Muscle layer of duodenum (tissue), 2 donors: ENCODE data around the gene B3GALT5.

Source experiments
- H3K27ac ChIP-seq: one replicate; pipeline ENCODE4 v1.7.0; 2013; ENCODE audit warnings: mild to moderate bottlenecking, low read length
- H3K27me3 ChIP-seq: one replicate; pipeline ENCODE4 v1.7.0; 2013; ENCODE audit warnings: low read depth, mild to moderate bottlenecking, control low read depth, low read length
- H3K36me3 ChIP-seq, 2 donors: one replicate each; pipeline ENCODE4 v1.7.0; 2013; ENCODE audit warnings: low read length in 2 of 2, control low read depth in 1 of 2, mild to moderate bottlenecking in 1 of 2; ENCODE audit not compliant: insufficient read depth in 2 of 2, control insufficient read depth in 1 of 2
- H3K4me1 ChIP-seq, 2 donors: one replicate each; pipeline ENCODE4 v1.7.0; 2013; ENCODE audit warnings: low read length in 2 of 2, mild to moderate bottlenecking in 2 of 2, control low read depth in 1 of 2, moderate library complexity in 1 of 2; ENCODE audit not compliant: insufficient read depth in 2 of 2, control insufficient read depth in 1 of 2
- H3K4me3 ChIP-seq, 2 donors: one replicate each; pipeline ENCODE4 v1.7.0; 2013; ENCODE audit warnings: low read length in 2 of 2, low read depth in 1 of 2, mild to moderate bottlenecking in 1 of 2
- H3K9me3 ChIP-seq, 2 donors: one replicate each; pipeline ENCODE4 v1.7.0; 2013; ENCODE audit warnings: low read length in 2 of 2, control low read depth in 1 of 2, mild to moderate bottlenecking in 1 of 2; ENCODE audit not compliant: control insufficient read depth in 1 of 2
- donor health status: healthy.

Gene B3GALT5

GRCh38 chr21:39669976-39670661 is 57.4 kb downstream of the B3GALT5 start:
- peak overlapping the region; percentile 14 for H3K27ac ChIP-seq
- H3K9me3 ChIP-seq: no peaks in the 10 kb centered on the region
- peaks cover 0 to 9% of the 10 kb centered on the region in 2 donors for H3K4me1 ChIP-seq
- H3K27me3 ChIP-seq: no peaks in the 10 kb centered on the region
- H3K4me3 ChIP-seq: no peak overlapping the region
- no peaks in the 10 kb centered on the region for H3K36me3 ChIP-seq

GRCh38 chr21:39670701-39671100 is 58.0 kb downstream of the B3GALT5 start:
- Histone ChIP-seq H3K36me3 (no peaks in the 10 kb centered on the region), H3K4me1 (peaks cover 0 to 10% of the 10 kb centered on the region in 2 donors), H3K9me3 (no peaks in the 10 kb centered on the region), H3K27me3 (no peaks in the 10 kb centered on the region), H3K27ac (no peak overlapping the region), H3K4me3 (no peak overlapping the region)

DNA sequence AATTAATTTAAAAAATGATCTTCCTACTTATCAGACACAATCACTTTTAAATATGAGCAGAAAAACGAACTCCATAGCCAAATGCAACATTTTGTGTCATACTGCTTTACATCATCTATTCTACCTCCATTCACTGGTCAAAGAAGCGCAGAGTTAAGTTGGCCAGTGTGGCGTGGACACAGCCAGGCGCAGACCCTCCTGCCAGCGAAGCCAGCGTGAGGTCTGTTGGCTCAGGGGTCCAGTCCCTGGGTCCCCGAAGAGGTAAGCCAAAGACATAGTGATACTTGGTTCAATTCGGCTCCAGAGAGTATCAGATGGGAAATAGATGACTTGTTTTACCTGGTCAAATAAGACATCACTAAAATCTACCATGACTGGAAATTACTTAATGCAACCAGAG is 59.2 kb downstream of the B3GALT5 start:
- Histone ChIP-seq H3K27me3 (no peaks in the 10 kb centered on the region), H3K9me3 (no peaks in the 10 kb centered on the region), H3K4me3 (no peak overlapping the region), H3K4me1 (peaks cover 0 to 12% of the 10 kb centered on the region in 2 donors), H3K36me3 (no peaks in the 10 kb centered on the region), H3K27ac (no peak overlapping the region)

GRCh38 chr21:39673163-39673562 is 60.4 kb downstream of the B3GALT5 start:
- Histone ChIP-seq H3K9me3 (no peaks in the 10 kb centered on the region), H3K27me3 (no peaks in the 10 kb centered on the region), H3K27ac (no peak overlapping the region), H3K36me3 (no peaks in the 10 kb centered on the region), H3K4me3 (no peak overlapping the region), H3K4me1 (peaks cover 0 to 15% of the 10 kb centered on the region in 2 donors)

- H3K36me3 ChIP-seq: no peaks in the 10 kb centered on the region
- H3K9me3 ChIP-seq: no peaks in the 10 kb centered on the region
- H3K27ac ChIP-seq: no peak overlapping the region
- H3K27me3 ChIP-seq: no peaks in the 10 kb centered on the region
- no peak overlapping the region for H3K4me3 ChIP-seq
- H3K4me1 ChIP-seq: peaks cover 0 to 15% of the 10 kb centered on the region in 2 donors
Measured at GRCh38 chr21:39673736-39674135, 61.0 kb downstream of the B3GALT5 start.

GRCh38 chr21:39674801-39675200 is 62.1 kb downstream of the B3GALT5 start:
- Histone ChIP-seq H3K9me3 (no peaks in the 10 kb centered on the region), H3K36me3 (no peaks in the 10 kb centered on the region), H3K27me3 (no peaks in the 10 kb centered on the region), H3K4me3 (no peak overlapping the region), H3K27ac (peak overlapping the region; percentile 36), H3K4me1 (peaks cover 0 to 15% of the 10 kb centered on the region in 2 donors)

GRCh38 chr21:39675590-39675989 is 62.9 kb downstream of the B3GALT5 start:
- H3K36me3 ChIP-seq: no peaks in the 10 kb centered on the region
- peak overlapping the region; percentile 36 for H3K27ac ChIP-seq
- H3K4me1 ChIP-seq: peaks cover 0 to 15% of the 10 kb centered on the region in 2 donors
- no peak overlapping the region for H3K4me3 ChIP-seq
- no peaks in the 10 kb centered on the region for H3K9me3 ChIP-seq
- no peaks in the 10 kb centered on the region for H3K27me3 ChIP-seq

DNA sequence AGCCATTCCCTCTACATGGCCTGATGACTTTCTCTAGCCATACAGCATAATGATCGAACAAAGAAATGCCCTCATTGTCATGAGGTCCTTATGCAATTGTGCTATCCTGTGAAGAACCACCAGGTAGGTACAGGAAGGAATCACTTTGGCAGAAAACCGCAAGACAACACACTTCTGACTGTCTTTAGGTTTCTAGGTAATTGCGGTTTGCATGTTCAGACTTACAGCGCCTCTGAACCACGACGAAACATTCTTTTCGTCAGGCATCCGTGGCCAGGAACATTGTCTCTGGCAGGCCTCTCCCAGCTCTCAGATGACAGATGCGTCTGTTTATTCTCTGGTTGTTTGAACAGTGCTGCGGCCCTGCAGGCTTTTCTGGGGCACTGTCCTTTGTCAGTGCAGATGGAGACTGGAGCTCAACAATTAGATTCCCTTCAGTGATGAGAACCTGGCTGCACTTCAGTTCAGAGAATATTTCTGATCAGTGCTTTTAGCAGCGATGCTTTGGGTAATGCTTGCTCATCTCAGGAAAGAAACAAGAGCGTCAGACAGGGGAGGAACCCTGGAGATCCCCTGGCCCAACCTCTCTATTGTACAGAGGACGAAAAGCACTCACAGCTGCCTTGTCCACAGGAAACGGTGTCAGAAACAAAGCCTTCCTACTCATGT is 63.4 kb downstream of the B3GALT5 start:
- Histone ChIP-seq H3K27ac (peak overlapping the region; percentile 36), H3K27me3 (no peaks in the 10 kb centered on the region), H3K4me3 (no peak overlapping the region), H3K9me3 (no peaks in the 10 kb centered on the region), H3K36me3 (no peaks in the 10 kb centered on the region), H3K4me1 (peaks cover 0 to 15% of the 10 kb centered on the region in 2 donors)

DNA sequence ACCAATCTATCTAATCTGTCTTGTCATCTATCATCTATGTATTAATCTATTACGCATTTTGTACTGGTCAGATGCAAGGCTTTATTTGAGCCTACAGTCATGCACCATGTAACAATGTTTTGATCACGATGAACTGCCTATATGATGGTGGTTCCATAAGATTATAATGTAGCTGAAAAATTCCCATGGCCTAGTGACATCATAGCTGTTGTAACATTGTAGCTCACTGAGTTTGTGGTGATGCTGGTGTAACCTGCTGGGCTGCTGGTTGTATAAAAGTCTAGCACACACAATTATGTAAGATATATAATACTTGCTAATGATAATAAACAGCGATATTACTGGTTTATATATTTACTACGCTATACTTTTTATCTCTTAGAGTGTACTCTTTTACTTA is 67.5 kb downstream of the B3GALT5 start:
- Histone ChIP-seq H3K9me3 (no peaks in the 10 kb centered on the region), H3K27ac (no peak overlapping the region), H3K4me1 (peaks cover 0 to 5% of the 10 kb centered on the region in 2 donors), H3K27me3 (no peaks in the 10 kb centered on the region), H3K36me3 (peaks cover 0 to 3% of the 10 kb centered on the region in 2 donors), H3K4me3 (no peak overlapping the region)

DNA sequence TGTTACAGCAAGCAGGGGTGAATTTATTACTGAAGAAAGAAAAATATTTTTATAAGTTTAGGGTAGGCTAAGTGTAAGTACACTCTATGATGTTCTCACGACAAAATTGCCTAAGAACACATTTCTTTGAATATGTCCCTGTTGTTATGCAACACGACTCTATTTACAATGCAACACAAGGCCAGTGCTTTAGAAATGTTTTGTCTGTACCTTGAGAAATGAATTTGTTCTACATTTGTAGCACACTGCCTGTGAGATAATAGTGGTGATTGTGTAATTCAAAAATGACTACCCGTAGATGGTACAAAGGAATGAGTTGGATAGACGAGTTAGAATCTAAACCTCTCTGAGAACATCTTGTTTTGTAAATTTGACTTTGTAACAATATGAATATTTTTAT is 68.5 kb downstream of the B3GALT5 start:
- Histone ChIP-seq H3K4me1 (peaks cover 0 to 5% of the 10 kb centered on the region in 2 donors), H3K36me3 (peaks cover 0 to 3% of the 10 kb centered on the region in 2 donors), H3K9me3 (no peaks in the 10 kb centered on the region), H3K4me3 (no peak overlapping the region), H3K27me3 (no peaks in the 10 kb centered on the region), H3K27ac (peak overlapping the region; percentile 46)

DNA sequence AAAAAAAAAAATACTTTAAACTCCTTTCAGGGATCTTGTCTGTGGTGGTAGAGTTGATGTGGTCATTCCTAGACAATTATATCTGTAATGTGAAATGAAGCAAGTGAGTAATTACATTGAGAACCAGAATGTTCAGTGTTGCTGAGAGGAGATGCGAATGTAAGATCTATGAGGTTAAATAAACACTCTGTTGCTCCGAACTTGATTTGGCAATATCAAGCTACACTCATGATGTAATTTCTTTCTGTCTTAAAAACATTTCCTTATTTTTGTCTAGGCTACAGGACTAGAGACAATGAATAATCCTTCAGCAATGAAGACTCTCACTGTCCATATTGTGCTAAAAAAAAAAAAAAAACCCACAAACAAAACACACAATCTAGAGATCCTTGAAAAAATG is 69.1 kb downstream of the B3GALT5 start:
- Histone ChIP-seq H3K27ac (peak overlapping the region; percentile 46), H3K27me3 (no peaks in the 10 kb centered on the region), H3K36me3 (peaks cover 0 to 3% of the 10 kb centered on the region in 2 donors), H3K4me3 (no peak overlapping the region), H3K4me1 (peaks cover 0 to 4% of the 10 kb centered on the region in 2 donors), H3K9me3 (no peaks in the 10 kb centered on the region)
